Smooth muscle cell (in vitro differentiated cells): ENCODE data around the gene SHF. TPM values are rescaled to one million over a fixed set of nuclear protein-coding genes. Genes with fewer than 3 reads are reported as not detected.

Source experiments
- DNase-seq: peaks from one replicate; lab custom pipeline; 2025; ENCODE audit not compliant: unreplicated experiment; lab: John Stamatoyannopoulos, UW
- H2AFZ ChIP-seq: fragments of 200-600 bp; sonication (generic); 2 replicates; pipeline ENCODE4 v1.6.0; 2016; ENCODE audit warnings: antibody characterized with exemption, low read depth, mild to moderate bottlenecking
- H3F3A ChIP-seq: fragments of 200-600 bp; sonication (generic); 2 replicates; pipeline ENCODE4 v1.6.0; 2017; ENCODE audit warnings: antibody characterized with exemption, low read depth
- H3K27ac ChIP-seq: fragments of 200-600 bp; sonication (generic); 2 replicates; pipeline ENCODE4 v1.5.1; 2016; ENCODE audit warnings: low read depth, mild to moderate bottlenecking
- H3K27me3 ChIP-seq: fragments of 200-600 bp; sonication (generic); 2 replicates; pipeline ENCODE4 v1.6.1; 2016; ENCODE audit warnings: low read depth, mild to moderate bottlenecking
- H3K36me3 ChIP-seq: fragments of 200-600 bp; sonication (generic); 2 replicates; pipeline ENCODE4 v1.5.1; 2016; ENCODE audit warnings: low read depth
- H3K4me1 ChIP-seq: fragments of 200-600 bp; sonication (generic); 2 replicates; pipeline ENCODE4 v1.5.1; 2016; ENCODE audit warnings: low read depth
- H3K4me2 ChIP-seq: fragments of 200-600 bp; sonication (generic); 2 replicates; pipeline ENCODE4 v1.6.0; 2016; ENCODE audit warnings: mild to moderate bottlenecking
- H3K4me3 ChIP-seq: fragments of 200-600 bp; sonication (generic); 2 replicates; pipeline ENCODE4 v1.5.1; 2016; ENCODE audit warnings: mild to moderate bottlenecking
- H3K79me2 ChIP-seq: fragments of 200-600 bp; sonication (generic); 2 replicates; pipeline ENCODE4 v1.6.0; 2016; ENCODE audit warnings: low read depth, mild to moderate bottlenecking
- H3K9ac ChIP-seq: fragments of 200-600 bp; sonication (generic); 2 replicates; pipeline ENCODE4 v1.6.0; 2016; ENCODE audit warnings: low read depth
- H3K9me3 ChIP-seq: fragments of 200-600 bp; sonication (generic); replicated peaks from 2 replicates; pipeline ENCODE4 v1.5.1; 2016; ENCODE audit warnings: low read depth
- H4K20me1 ChIP-seq: fragments of 200-600 bp; sonication (generic); 2 replicates; pipeline ENCODE4 v1.6.0; 2016; ENCODE audit warnings: low read depth
- CTCF ChIP-seq: fragments of 200-600 bp; sonication (generic); IDR thresholded peaks from 2 replicates; pipeline ENCODE4 v1.5.1; 2017; ENCODE audit warnings: borderline replicate concordance, mild to moderate bottlenecking, antibody characterized with exemption; ENCODE audit not compliant: insufficient read depth, poor library complexity, severe bottlenecking
- whole genome bisulfite sequencing: methylation state at CpG from one replicate; pipeline ENCODE4 v1.1.7; 2016; ENCODE audit warnings: low lambda C conversion rate; 5-methylcytosine and 5-hydroxymethylcytosine counted together
- polyA plus RNA-seq: library from polyadenylated mRNA; unstranded; fragments of >200 nt; fragmentation: Nextera tagmentation; extraction: Ambion mirVana; gene quantifications from 2 replicates; pipeline ENCODE4 v1.2.1, GENCODE V29; 2016
- total RNA-seq: library from RNA; depleted of rRNA; stranded (reverse); fragments of >200 nt; gene quantifications from 2 replicates; pipeline ENCODE4 v1.2.3, GENCODE V29; 2014

SHF gene
- total and polyA plus RNA-seq, 2 experiments from 2014 or later = 16.4 to 41.3 TPM

GRCh38 chr15:45200001-45200798, 12.4 kb upstream of the SHF start:
- Histone ChIP-seq H3K36me3 (no peaks in the 10 kb centered on the region), H3K9me3 (no peaks in the 10 kb centered on the region), H3K4me2 (peak overlapping the region; percentile 80), H3F3A (peaks cover 15% of the 10 kb centered on the region), H3K27ac (peak overlapping the region; percentile 87), H3K27me3 (no peaks in the 10 kb centered on the region), H3K9ac (peak overlapping the region; percentile 86), H3K79me2 (no peaks in the 10 kb centered on the region), H2AFZ (peak overlapping the region; percentile 92), H3K4me1 (peaks cover 4% of the 10 kb centered on the region), H3K4me3 (peak overlapping the region; percentile 57), H4K20me1 (no peaks in the 10 kb centered on the region)
- TF ChIP-seq CTCF = no peak
- DNase-seq = peak; percentile 89
- under 1% methylated on average over 34 of the region's 34 CpGs for WGBS

DNA sequence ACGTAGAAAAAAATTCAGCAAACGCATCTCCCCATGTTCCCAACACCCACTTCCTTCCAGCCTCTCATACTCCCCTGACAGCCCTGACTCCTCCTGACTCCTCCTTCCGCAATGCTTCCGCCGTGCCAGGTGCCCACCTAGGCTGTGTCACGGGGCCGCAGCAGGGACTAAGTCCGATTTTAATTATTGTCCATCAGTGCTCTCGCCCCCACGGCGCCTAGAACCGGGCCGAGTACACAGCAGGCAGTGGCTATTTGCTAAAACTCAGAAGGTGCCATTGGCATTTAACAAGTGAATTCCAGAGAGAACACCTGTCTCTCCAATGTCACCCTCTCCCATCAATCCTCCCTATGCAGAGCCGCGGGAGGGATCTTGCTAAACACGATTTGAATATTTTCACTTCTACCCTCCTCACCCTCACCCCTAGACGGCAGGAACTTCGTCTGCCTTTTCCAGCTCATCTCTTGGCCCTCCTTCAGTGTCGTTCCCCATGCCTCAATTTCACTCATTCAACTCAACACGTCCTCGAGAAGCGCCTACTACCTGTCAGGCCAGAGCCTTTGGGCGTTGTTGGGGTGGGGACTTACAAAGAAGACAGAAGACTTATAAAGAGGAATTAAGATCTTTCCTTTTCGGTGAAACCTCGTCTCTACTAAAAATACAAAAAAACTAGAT, 11.5 kb upstream of the SHF start:
- no peaks in the 10 kb centered on the region for H3K79me2 ChIP-seq

GRCh38 chr15:45198337-45199135, 10.8 kb upstream of the SHF start:
- H3K36me3 ChIP-seq = no peaks in the 10 kb centered on the region
- peaks cover 15% of the 10 kb centered on the region for H3F3A ChIP-seq
- peak overlapping the region; percentile 82 for H3K4me2 ChIP-seq
- WGBS = under 1% methylated on average over 34 of the region's 42 CpGs
- peak; percentile 88 for DNase-seq
- peak overlapping the region; percentile 81 for H2AFZ ChIP-seq
- peak; percentile 70 for TF ChIP-seq CTCF
- H3K9ac ChIP-seq = peak overlapping the region; percentile 59
- no peaks in the 10 kb centered on the region for H3K27me3 ChIP-seq
- peak overlapping the region; percentile 87 for H3K27ac ChIP-seq
- no peaks in the 10 kb centered on the region for H4K20me1 ChIP-seq
- H3K79me2 ChIP-seq = no peaks in the 10 kb centered on the region
- peak overlapping the region; percentile 57 for H3K4me3 ChIP-seq
- H3K4me1 ChIP-seq = peaks cover 4% of the 10 kb centered on the region
- H3K9me3 ChIP-seq = no peaks in the 10 kb centered on the region

More for the DNA sequence above, 11.5 kb upstream of the SHF start:
- peaks cover 15% of the 10 kb centered on the region for H3F3A ChIP-seq
- H4K20me1 ChIP-seq = no peaks in the 10 kb centered on the region
- peak overlapping the region; percentile 87 for H3K27ac ChIP-seq
- H3K9me3 ChIP-seq = no peaks in the 10 kb centered on the region
- no peaks in the 10 kb centered on the region for H3K27me3 ChIP-seq
- peak overlapping the region; percentile 81 for H2AFZ ChIP-seq
- H3K9ac ChIP-seq = peak overlapping the region; percentile 26
- DNase-seq = no peak
- peak overlapping the region; percentile 80 for H3K4me2 ChIP-seq
- H3K4me1 ChIP-seq = peaks cover 4% of the 10 kb centered on the region
- peak overlapping the region; percentile 57 for H3K4me3 ChIP-seq
- WGBS = 2% methylated on average over 25 of the region's 25 CpGs
- no peaks in the 10 kb centered on the region for H3K36me3 ChIP-seq
- TF ChIP-seq CTCF = no peak
